Natural killer cell (primary cell): ENCODE data around the gene ASGR1. TPM values are rescaled to one million over a fixed set of nuclear protein-coding genes. Genes with fewer than 3 reads are reported as not detected.
A peak's percentile ranks its signal among the peaks of the same experiment; 100 is the strongest.

ENCODE experiments used
- ATAC-seq, 3 donors: fragments of 150-1000 bp in 2 of 3; fragments of 200-7000 bp in 1 of 3; cut with Tn5 transposase; 1 replicate in 1 of 3; 2 replicates in 2 of 3; pipeline ENCODE4 v1.10.0; 2021; ENCODE audit warnings: mild to moderate bottlenecking in 2 of 3, moderate library complexity in 2 of 3
- DNase-seq, 2 donors: peaks; one replicate each; pipeline versions ENCODE4 v3.0.0 to v3.0.0-alpha.2; 2013 to 2021; ENCODE audit warnings: mixed read lengths in 1 of 2
- H3K27ac ChIP-seq: one replicate; pipeline ENCODE4 v1.5.1; 2013; ENCODE audit warnings: mild to moderate bottlenecking, low read length
- H3K27me3 ChIP-seq: one replicate; pipeline ENCODE4 v1.6.1; 2013; ENCODE audit warnings: low read length; ENCODE audit not compliant: control insufficient read depth, insufficient read depth
- H3K36me3 ChIP-seq: one replicate; pipeline ENCODE4 v1.6.1; 2013; ENCODE audit warnings: low read length; ENCODE audit not compliant: control insufficient read depth, insufficient read depth
- H3K4me1 ChIP-seq: one replicate; pipeline ENCODE4 v1.6.1; 2013; ENCODE audit warnings: low read length; ENCODE audit not compliant: control insufficient read depth, insufficient read depth
- H3K4me3 ChIP-seq: one replicate; pipeline ENCODE4 v1.5.1; 2013; ENCODE audit warnings: low read length
- H3K9me3 ChIP-seq: one replicate; pipeline ENCODE4 v1.6.1; 2013; ENCODE audit warnings: low read length; ENCODE audit not compliant: control insufficient read depth, insufficient read depth
- H3K27ac Mint-ChIP-seq, 2 donors: one replicate each; pipeline ENCODE4 v1.8.0; 2022; ENCODE audit warnings: mild to moderate bottlenecking in 2 of 2, mixed read lengths in 2 of 2, moderate library complexity in 1 of 2
- H3K27me3 Mint-ChIP-seq, 2 donors: one replicate each; pipeline ENCODE4 v1.8.0; 2022; ENCODE audit warnings: low read depth in 2 of 2, mixed read lengths in 2 of 2
- H3K36me3 Mint-ChIP-seq: one replicate; pipeline ENCODE4 v1.8.0; 2022; ENCODE audit warnings: mixed read lengths
- H3K4me1 Mint-ChIP-seq, 2 donors: one replicate each; pipeline ENCODE4 v1.8.0; 2022; ENCODE audit warnings: mixed read lengths in 2 of 2
- H3K4me3 Mint-ChIP-seq: one replicate; pipeline ENCODE4 v1.8.0; 2022; ENCODE audit warnings: mild to moderate bottlenecking, moderate library complexity, mixed read lengths
- H3K9me3 Mint-ChIP-seq, 2 donors: one replicate each; pipeline ENCODE4 v1.8.0; 2022; ENCODE audit warnings: mixed read lengths in 2 of 2
- CTCF ChIP-seq: fragments of 200-600 bp; IDR thresholded peaks from one replicate; pipeline ENCODE4 v1.8.0; 2022; ENCODE audit warnings: antibody characterized with exemption
- WGBS: methylation state at CpG from one replicate; pipeline ENCODE4 v1.1.7; 2013; ENCODE audit warnings: missing lambda C conversion rate; ENCODE audit not compliant: insufficient coverage; 5-methylcytosine and 5-hydroxymethylcytosine counted together
- intact Hi-C: fragments of 100-400 bp; cut with micrococcal nuclease; formaldehyde crosslinking; loops from one replicate; pipeline ENCODE4 v1.14.2; 2022
- total RNA-seq, 4 donors: library from RNA; stranded (reverse); fragments of 120-200 nt in 1 of 4; gene quantifications; one replicate each; pipeline versions ENCODE4 v1.2.3 to v1.2.4, GENCODE V29; 2013 to 2022

ASGR1 gene
- total RNA-seq, 3 donors from 2014 or later (not counting 1 experiment from before 2014, with no cell fraction given), result 0.35 to 1.4 TPM; not detected in 1

- Histone ChIP-seq H3K27me3 (no peaks in the 10 kb centered on the region), H3K4me3 (no peak overlapping the region), H3K27ac (peak overlapping the region; percentile 96), H3K36me3 (no peaks in the 10 kb centered on the region), H3K9me3 (no peaks in the 10 kb centered on the region), H3K4me1 (peaks cover 24% of the 10 kb centered on the region)
- H3K27me3 Mint-ChIP-seq, result no peaks in the 10 kb centered on the region
- TF ChIP-seq CTCF, result no peak
- 98% methylated on average over 16 of the region's 16 CpGs for WGBS
- ATAC-seq (no peak), DNase-seq (no peak)
- no peak overlapping the region for H3K4me3 Mint-ChIP-seq
- no peaks in the 10 kb centered on the region for H3K9me3 Mint-ChIP-seq
- intact Hi-C loops, result no loop called here
- H3K36me3 Mint-ChIP-seq, result no peaks in the 10 kb centered on the region
- H3K4me1 Mint-ChIP-seq, result peaks cover 27 to 34% of the 10 kb centered on the region in 2 donors
- peak overlapping the region; percentile 93 to 95 for H3K27ac Mint-ChIP-seq
Observed at GRCh38 chr17:7203391-7203790, 24.2 kb upstream of the ASGR1 start.

GRCh38 chr17:7196651-7197401 is 17.7 kb upstream of the ASGR1 start:
- H3K9me3 ChIP-seq, result no peaks in the 10 kb centered on the region
- no peak overlapping the region for H3K27ac Mint-ChIP-seq
- no peak for ATAC-seq
- no peaks in the 10 kb centered on the region for H3K27me3 ChIP-seq
- DNase-seq, result no peak
- H3K9me3 Mint-ChIP-seq, result no peaks in the 10 kb centered on the region
- H3K4me1 Mint-ChIP-seq, result no peaks in the 10 kb centered on the region
- H3K36me3 ChIP-seq, result no peaks in the 10 kb centered on the region
- H3K27ac ChIP-seq, result no peak overlapping the region
- intact Hi-C loops, result no loop called here
- TF ChIP-seq CTCF, result no peak
- no peak overlapping the region for H3K4me3 ChIP-seq
- WGBS, result 95% methylated on average over 22 of the region's 22 CpGs
- H3K36me3 Mint-ChIP-seq, result no peaks in the 10 kb centered on the region
- H3K4me3 Mint-ChIP-seq, result no peak overlapping the region
- no peaks in the 10 kb centered on the region for H3K27me3 Mint-ChIP-seq
- no peaks in the 10 kb centered on the region for H3K4me1 ChIP-seq

GRCh38 chr17:7195971-7196370 is 16.8 kb upstream of the ASGR1 start:
- H3K4me3 Mint-ChIP-seq, result no peak overlapping the region
- ATAC-seq, result no peak
- Histone ChIP-seq H3K27ac (no peak overlapping the region), H3K4me3 (no peak overlapping the region), H3K27me3 (no peaks in the 10 kb centered on the region), H3K9me3 (no peaks in the 10 kb centered on the region), H3K4me1 (no peaks in the 10 kb centered on the region), H3K36me3 (no peaks in the 10 kb centered on the region)
- 94% methylated on average over 12 of the region's 12 CpGs for WGBS
- no peaks in the 10 kb centered on the region for H3K4me1 Mint-ChIP-seq
- DNase-seq, result no peak
- no peaks in the 10 kb centered on the region for H3K36me3 Mint-ChIP-seq
- no peaks in the 10 kb centered on the region for H3K9me3 Mint-ChIP-seq
- H3K27ac Mint-ChIP-seq, result no peak overlapping the region
- TF ChIP-seq CTCF, result no peak
- H3K27me3 Mint-ChIP-seq, result no peaks in the 10 kb centered on the region
- intact Hi-C loops, result no loop called here
